HepG2 (cell line): Measurements from ENCODE around the gene NBPF1. TPM values are rescaled to one million over a fixed set of nuclear protein-coding genes. Genes with fewer than 3 reads are reported as not detected.

Source experiments
- HNF4G ChIP-seq, 2 experiments: sonication (generic) in 1 of 2; formaldehyde crosslinking in 1 of 2; IDR thresholded peaks; 2 replicates each; pipeline versions ENCODE4 v1.4.0 to v1.6.1; 2011 to 2020; ENCODE audit warnings: borderline replicate concordance in 2 of 2, low read depth in 2 of 2, mild to moderate bottlenecking in 2 of 2, low read length in 1 of 2, missing genetic modification reagents in 1 of 2, moderate library complexity in 1 of 2
- KLF13 ChIP-seq: sonication (generic); formaldehyde crosslinking; IDR thresholded peaks from 2 replicates; pipeline ENCODE4 v1.4.0; 2020; ENCODE audit warnings: mild to moderate bottlenecking, missing genetic modification reagents
- NFE2 ChIP-seq: sonication (generic); formaldehyde crosslinking; IDR thresholded peaks from 2 replicates; pipeline ENCODE4 v1.4.0; 2020; ENCODE audit warnings: missing genetic modification reagents
- POLR2AphosphoS2 ChIP-seq: IDR thresholded peaks from 2 replicates; pipeline ENCODE4 v1.6.1; 2011; ENCODE audit warnings: low read depth, low read length, improper control_type of control experiment
- ZBTB38 ChIP-seq: sonication (generic); formaldehyde crosslinking; IDR thresholded peaks from 2 replicates; pipeline ENCODE4 v1.5.1; 2020; ENCODE audit warnings: mild to moderate bottlenecking, missing genetic modification reagents
- ZNF44 ChIP-seq: sonication (generic); formaldehyde crosslinking; IDR thresholded peaks from 2 replicates; pipeline ENCODE4 v1.5.1; 2020; ENCODE audit warnings: mild to moderate bottlenecking, missing genetic modification reagents
- ZNF563 ChIP-seq: sonication (generic); formaldehyde crosslinking; IDR thresholded peaks from 2 replicates; pipeline ENCODE4 v1.8.0; 2022; ENCODE audit warnings: mild to moderate bottlenecking, moderate library complexity, missing genetic modification reagents
- ZNF564 ChIP-seq: sonication (generic); formaldehyde crosslinking; IDR thresholded peaks from 2 replicates; pipeline ENCODE4 v1.8.1; 2023; ENCODE audit warnings: mild to moderate bottlenecking, missing genetic modification reagents
- ZNF605 ChIP-seq: sonication (generic); formaldehyde crosslinking; IDR thresholded peaks from 2 replicates; pipeline ENCODE4 v1.8.0; 2022; ENCODE audit warnings: mild to moderate bottlenecking, missing genetic modification reagents
- ZNF670 ChIP-seq: sonication (generic); formaldehyde crosslinking; IDR thresholded peaks from 2 replicates; pipeline ENCODE4 v1.8.0; 2022; ENCODE audit warnings: mild to moderate bottlenecking, missing genetic modification reagents, borderline replicate concordance
- ZNF777 ChIP-seq: sonication (generic); formaldehyde crosslinking; IDR thresholded peaks from 2 replicates; pipeline ENCODE4 v1.4.0; 2020; ENCODE audit warnings: missing genetic modification reagents
- polyA plus RNA-seq, 8 experiments: library from polyadenylated mRNA; depleted of rRNA in 3 of 8; stranded (reverse) in 7 of 8; unstranded in 1 of 8; fragments of >200 nt; fragmentation: Illumina TruSeq in 4 of 8; extraction: Trizol in 4 of 8; gene quantifications; 2 replicates each; pipeline versions ENCODE4 v1.2.1 to v1.2.3, GENCODE V29; 2011 to 2016; ENCODE audit warnings: low read depth in 4 of 8, missing spikeins in 1 of 8, mixed read lengths in 1 of 8; ENCODE audit not compliant: insufficient read depth in 1 of 8
- total RNA-seq, 5 experiments: library from RNA; depleted of rRNA; stranded (reverse); fragments of >200 nt; fragmentation: Illumina TruSeq; extraction: Trizol; gene quantifications; 2 replicates each; pipeline ENCODE4 v1.2.3, GENCODE V29; 2016; ENCODE audit warnings: low read depth in 1 of 5
- TF ChIP-seq, protein P1 (sequence below): sonication (generic); formaldehyde crosslinking; conservative IDR thresholded peaks from 2 replicates; pipeline ENCODE4 v1.8.0; 2022; ENCODE audit warnings: mild to moderate bottlenecking, moderate library complexity, missing genetic modification reagents
- TF ChIP-seq, protein P2 (sequence below): sonication (generic); formaldehyde crosslinking; IDR thresholded peaks from 2 replicates; pipeline ENCODE4 v1.4.0; 2020; ENCODE audit warnings: mild to moderate bottlenecking, missing genetic modification reagents
- TF ChIP-seq, protein P3 (sequence below): sonication (generic); formaldehyde crosslinking; IDR thresholded peaks from 2 replicates; pipeline ENCODE4 v1.4.0; 2020; ENCODE audit warnings: missing genetic modification reagents, borderline replicate concordance
- TF ChIP-seq, protein P4 (sequence below), 2 experiments: sonication (generic) in 1 of 2; formaldehyde crosslinking in 1 of 2; IDR thresholded peaks; 2 replicates each; pipeline versions ENCODE4 v1.6.1 to v1.9.0; 2014 to 2022; ENCODE audit warnings: antibody characterized with exemption in 1 of 2, borderline replicate concordance in 1 of 2, inconsistent platforms in 1 of 2, low read depth in 1 of 2, missing genetic modification reagents in 1 of 2

NBPF1 gene
- total and polyA plus RNA-seq, 2 of the 13 experiments (the other 11 are each of a cell fraction or from before 2014, with no cell fraction given), result 30.3 to 35.6 TPM

DNA sequence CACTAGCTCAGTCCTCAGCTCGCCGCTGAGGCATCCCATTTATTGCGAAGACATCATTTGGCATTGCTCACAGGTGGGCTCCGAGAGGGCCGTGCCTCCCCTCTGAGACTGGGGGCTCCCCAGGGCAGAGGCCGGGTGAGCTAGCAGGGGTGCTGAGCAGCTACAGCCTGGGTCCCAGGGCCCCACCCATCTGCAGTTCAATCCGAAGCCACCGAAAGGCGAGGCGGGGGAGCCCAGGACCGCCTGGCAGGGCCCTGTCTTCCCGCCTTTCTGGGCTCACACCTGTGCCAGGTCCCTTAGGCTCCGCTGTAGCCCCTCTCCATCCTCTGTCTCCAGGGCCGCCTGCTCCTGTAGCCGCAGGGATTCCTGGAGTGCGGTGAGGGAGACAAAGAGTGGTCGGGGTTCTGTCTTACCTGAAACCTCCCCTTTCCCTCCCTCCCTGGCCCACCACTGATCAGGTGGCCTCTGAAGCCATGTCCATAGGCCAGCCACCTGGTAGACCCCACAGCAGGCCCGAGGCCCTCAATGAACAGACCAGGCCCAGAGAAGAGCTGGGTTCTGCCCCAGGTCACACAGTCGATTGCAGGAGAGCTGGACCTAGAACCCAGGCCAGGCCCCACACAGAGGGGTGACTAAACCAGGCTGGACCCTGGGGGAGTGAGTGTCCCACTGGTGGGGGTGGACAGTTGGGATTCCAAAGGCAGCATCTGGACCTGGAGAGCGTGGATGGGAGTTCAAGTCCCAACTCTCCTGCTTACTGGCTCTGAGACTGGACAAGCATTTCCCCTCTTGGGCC, 18.1 kb upstream of the NBPF1 start (continued):
- TF ChIP-seq, protein P1, sequence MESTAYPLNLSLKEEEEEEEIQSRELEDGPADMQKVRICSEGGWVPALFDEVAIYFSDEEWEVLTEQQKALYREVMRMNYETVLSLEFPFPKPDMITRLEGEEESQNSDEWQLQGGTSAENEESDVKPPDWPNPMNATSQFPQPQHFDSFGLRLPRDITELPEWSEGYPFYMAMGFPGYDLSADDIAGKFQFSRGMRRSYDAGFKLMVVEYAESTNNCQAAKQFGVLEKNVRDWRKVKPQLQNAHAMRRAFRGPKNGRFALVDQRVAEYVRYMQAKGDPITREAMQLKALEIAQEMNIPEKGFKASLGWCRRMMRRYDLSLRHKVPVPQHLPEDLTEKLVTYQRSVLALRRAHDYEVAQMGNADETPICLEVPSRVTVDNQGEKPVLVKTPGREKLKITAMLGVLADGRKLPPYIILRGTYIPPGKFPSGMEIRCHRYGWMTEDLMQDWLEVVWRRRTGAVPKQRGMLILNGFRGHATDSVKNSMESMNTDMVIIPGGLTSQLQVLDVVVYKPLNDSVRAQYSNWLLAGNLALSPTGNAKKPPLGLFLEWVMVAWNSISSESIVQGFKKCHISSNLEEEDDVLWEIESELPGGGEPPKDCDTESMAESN (CRISPR knock-in tag), result no peak
- TF ChIP-seq ZNF670 (CRISPR knock-in tag) (no peak), ZNF563 (peak; percentile 76; the same call in 1 of the 2 replicates), ZNF605 (no peak), ZNF44 (no peak), POLR2AphosphoS2 (peak; percentile 64; the same call in 1 of the 2 replicates), ZNF777 (CRISPR knock-in tag) (no peak), ZBTB38 (0 out of 2 replicates have a peak, but pooled peaks have one; percentile 4), NFE2 (CRISPR knock-in tag) (no peak), ZNF564 (CRISPR knock-in tag) (no peak), KLF13 (CRISPR knock-in tag) (no peak), HNF4G (IDR thresholded peaks at IDR 0.05; ENCODE audit: borderline replicate concordance, low read depth, low read length) (no peak), HNF4G (CRISPR knock-in tag; IDR thresholded peaks at IDR 0.05; ENCODE audit: borderline replicate concordance, low read depth) (no peak)
- TF ChIP-seq, protein P2, sequence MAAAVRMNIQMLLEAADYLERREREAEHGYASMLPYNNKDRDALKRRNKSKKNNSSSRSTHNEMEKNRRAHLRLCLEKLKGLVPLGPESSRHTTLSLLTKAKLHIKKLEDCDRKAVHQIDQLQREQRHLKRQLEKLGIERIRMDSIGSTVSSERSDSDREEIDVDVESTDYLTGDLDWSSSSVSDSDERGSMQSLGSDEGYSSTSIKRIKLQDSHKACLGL (CRISPR knock-in tag), result peak; percentile 67; the same call in 1 of the 2 replicates
- TF ChIP-seq, protein P3, sequence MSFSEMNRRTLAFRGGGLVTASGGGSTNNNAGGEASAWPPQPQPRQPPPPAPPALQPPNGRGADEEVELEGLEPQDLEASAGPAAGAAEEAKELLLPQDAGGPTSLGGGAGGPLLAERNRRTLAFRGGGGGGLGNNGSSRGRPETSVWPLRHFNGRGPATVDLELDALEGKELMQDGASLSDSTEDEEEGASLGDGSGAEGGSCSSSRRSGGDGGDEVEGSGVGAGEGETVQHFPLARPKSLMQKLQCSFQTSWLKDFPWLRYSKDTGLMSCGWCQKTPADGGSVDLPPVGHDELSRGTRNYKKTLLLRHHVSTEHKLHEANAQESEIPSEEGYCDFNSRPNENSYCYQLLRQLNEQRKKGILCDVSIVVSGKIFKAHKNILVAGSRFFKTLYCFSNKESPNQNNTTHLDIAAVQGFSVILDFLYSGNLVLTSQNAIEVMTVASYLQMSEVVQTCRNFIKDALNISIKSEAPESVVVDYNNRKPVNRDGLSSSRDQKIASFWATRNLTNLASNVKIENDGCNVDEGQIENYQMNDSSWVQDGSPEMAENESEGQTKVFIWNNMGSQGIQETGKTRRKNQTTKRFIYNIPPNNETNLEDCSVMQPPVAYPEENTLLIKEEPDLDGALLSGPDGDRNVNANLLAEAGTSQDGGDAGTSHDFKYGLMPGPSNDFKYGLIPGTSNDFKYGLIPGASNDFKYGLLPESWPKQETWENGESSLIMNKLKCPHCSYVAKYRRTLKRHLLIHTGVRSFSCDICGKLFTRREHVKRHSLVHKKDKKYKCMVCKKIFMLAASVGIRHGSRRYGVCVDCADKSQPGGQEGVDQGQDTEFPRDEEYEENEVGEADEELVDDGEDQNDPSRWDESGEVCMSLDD, result no peak
- TF ChIP-seq, protein P4, sequence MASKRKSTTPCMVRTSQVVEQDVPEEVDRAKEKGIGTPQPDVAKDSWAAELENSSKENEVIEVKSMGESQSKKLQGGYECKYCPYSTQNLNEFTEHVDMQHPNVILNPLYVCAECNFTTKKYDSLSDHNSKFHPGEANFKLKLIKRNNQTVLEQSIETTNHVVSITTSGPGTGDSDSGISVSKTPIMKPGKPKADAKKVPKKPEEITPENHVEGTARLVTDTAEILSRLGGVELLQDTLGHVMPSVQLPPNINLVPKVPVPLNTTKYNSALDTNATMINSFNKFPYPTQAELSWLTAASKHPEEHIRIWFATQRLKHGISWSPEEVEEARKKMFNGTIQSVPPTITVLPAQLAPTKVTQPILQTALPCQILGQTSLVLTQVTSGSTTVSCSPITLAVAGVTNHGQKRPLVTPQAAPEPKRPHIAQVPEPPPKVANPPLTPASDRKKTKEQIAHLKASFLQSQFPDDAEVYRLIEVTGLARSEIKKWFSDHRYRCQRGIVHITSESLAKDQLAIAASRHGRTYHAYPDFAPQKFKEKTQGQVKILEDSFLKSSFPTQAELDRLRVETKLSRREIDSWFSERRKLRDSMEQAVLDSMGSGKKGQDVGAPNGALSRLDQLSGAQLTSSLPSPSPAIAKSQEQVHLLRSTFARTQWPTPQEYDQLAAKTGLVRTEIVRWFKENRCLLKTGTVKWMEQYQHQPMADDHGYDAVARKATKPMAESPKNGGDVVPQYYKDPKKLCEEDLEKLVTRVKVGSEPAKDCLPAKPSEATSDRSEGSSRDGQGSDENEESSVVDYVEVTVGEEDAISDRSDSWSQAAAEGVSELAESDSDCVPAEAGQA (IDR thresholded peaks at IDR 0.05; ENCODE audit: low read depth), result no peak
- TF ChIP-seq, protein P4 (CRISPR knock-in tag; IDR thresholded peaks at IDR 0.05; ENCODE audit: borderline replicate concordance), result no peak
